ENCODE data around the gene FAM114A1. TPM values are rescaled to one million over a fixed set of nuclear protein-coding genes. Genes with fewer than 3 reads are reported as not detected.

Gene FAM114A1
- total RNA-seq, 2 donors from 2014 or later = 148 to 180 TPM

GRCh38 chr4:38979081-38979480, 111.5 kb downstream of the FAM114A1 start:
- Histone ChIP-seq H3K27ac (no peak overlapping the region), H3K4me1 (ENCODE audit: control insufficient read depth in 1 of 2, low read depth in 2 of 2) (no peaks in the 10 kb centered on the region), H3K9me3 (no peaks in the 10 kb centered on the region), H3K27me3 (replicated peaks; ENCODE audit: insufficient read depth) (no peaks in the 10 kb centered on the region), H3K4me3 (no peak overlapping the region), H3K36me3 (no peaks in the 10 kb centered on the region)
- TF ChIP-seq CTCF (IDR thresholded peaks at IDR 0.05) = no peak
- ATAC-seq (ENCODE audit: insufficient number of reproducible peaks, low FRiP score, low read depth) (no peak), DNase-seq (ENCODE audit: low spot score) (no peak)

GRCh38 chr4:38979511-38980230, 112.1 kb downstream of the FAM114A1 start:
- H3K36me3 ChIP-seq = no peaks in the 10 kb centered on the region
- H3K4me3 ChIP-seq = no peak overlapping the region
- no peaks in the 10 kb centered on the region for H3K27me3 ChIP-seq (replicated peaks; ENCODE audit: insufficient read depth)
- H3K4me1 ChIP-seq (ENCODE audit: control insufficient read depth in 1 of 2, low read depth in 2 of 2) = no peaks in the 10 kb centered on the region
- TF ChIP-seq CTCF (IDR thresholded peaks at IDR 0.05) = no peak
- DNase-seq (ENCODE audit: low spot score) = no peak
- no peak for ATAC-seq (ENCODE audit: insufficient number of reproducible peaks, low FRiP score, low read depth)
- no peaks in the 10 kb centered on the region for H3K9me3 ChIP-seq
- H3K27ac ChIP-seq = no peak overlapping the region

- Histone ChIP-seq H3K36me3 (no peaks in the 10 kb centered on the region), H3K9me3 (no peaks in the 10 kb centered on the region), H3K4me1 (ENCODE audit: control insufficient read depth in 1 of 2, low read depth in 2 of 2) (no peaks in the 10 kb centered on the region), H3K27ac (no peak overlapping the region), H3K27me3 (replicated peaks; ENCODE audit: insufficient read depth) (no peaks in the 10 kb centered on the region), H3K4me3 (no peak overlapping the region)
- no peak for TF ChIP-seq CTCF (IDR thresholded peaks at IDR 0.05)
- no peak for DNase-seq (ENCODE audit: low spot score)
- ATAC-seq (ENCODE audit: insufficient number of reproducible peaks, low FRiP score, low read depth) = no peak
Measured at GRCh38 chr4:38980903-38981676, 113.5 kb downstream of the FAM114A1 start.

- Histone ChIP-seq H3K4me3 (no peak overlapping the region), H3K27me3 (replicated peaks; ENCODE audit: insufficient read depth) (no peaks in the 10 kb centered on the region), H3K36me3 (no peaks in the 10 kb centered on the region), H3K4me1 (ENCODE audit: control insufficient read depth in 1 of 2, low read depth in 2 of 2) (no peaks in the 10 kb centered on the region), H3K27ac (no peak overlapping the region), H3K9me3 (no peaks in the 10 kb centered on the region)
- no peak for DNase-seq (ENCODE audit: low spot score)
- ATAC-seq (ENCODE audit: insufficient number of reproducible peaks, low FRiP score, low read depth) = no peak
- no peak for TF ChIP-seq CTCF (IDR thresholded peaks at IDR 0.05)
Measured at GRCh38 chr4:38982361-38983095, 114.9 kb downstream of the FAM114A1 start.

GRCh38 chr4:38983291-38983690, 115.7 kb downstream of the FAM114A1 start:
- Histone ChIP-seq H3K9me3 (no peaks in the 10 kb centered on the region), H3K36me3 (no peaks in the 10 kb centered on the region), H3K27ac (no peak overlapping the region), H3K27me3 (replicated peaks; ENCODE audit: insufficient read depth) (no peaks in the 10 kb centered on the region), H3K4me3 (no peak overlapping the region), H3K4me1 (ENCODE audit: control insufficient read depth in 1 of 2, low read depth in 2 of 2) (no peaks in the 10 kb centered on the region)
- ATAC-seq (ENCODE audit: insufficient number of reproducible peaks, low FRiP score, low read depth) (no peak), DNase-seq (ENCODE audit: low spot score) (no peak)
- TF ChIP-seq CTCF (IDR thresholded peaks at IDR 0.05) = no peak

Data from thoracic aorta (tissue), 2 donors.